HuH-7.5 (cell line): Measurements from ENCODE around the gene NAT14.

Source experiments
- DNase-seq: peaks from one replicate; pipeline ENCODE4 v3.0.0; 2011; ENCODE audit warnings: low spot score

The NAT14 gene

GRCh38 chr19:55536366-55536765 is 51.4 kb downstream of the NAT14 start:
- DNase-seq = no peak
